MM.1S (cell line): ENCODE data around the gene RNF20.

Experiments
- EZH2 ChIP-seq: fragments of 300-600 bp; sonication (generic); optimal IDR thresholded peaks from 2 replicates; pipeline ENCODE3; 2017; ENCODE audit warnings: low read depth, mild to moderate bottlenecking, antibody characterized with exemption, low read length, mixed read lengths
- TF ChIP-seq, protein P1 (sequence below): fragments of 300-600 bp; sonication (generic); IDR thresholded peaks from 2 replicates; pipeline ENCODE4 v1.5.1; 2016; ENCODE audit warnings: antibody characterized with exemption, low read length, mixed read lengths

DNA sequence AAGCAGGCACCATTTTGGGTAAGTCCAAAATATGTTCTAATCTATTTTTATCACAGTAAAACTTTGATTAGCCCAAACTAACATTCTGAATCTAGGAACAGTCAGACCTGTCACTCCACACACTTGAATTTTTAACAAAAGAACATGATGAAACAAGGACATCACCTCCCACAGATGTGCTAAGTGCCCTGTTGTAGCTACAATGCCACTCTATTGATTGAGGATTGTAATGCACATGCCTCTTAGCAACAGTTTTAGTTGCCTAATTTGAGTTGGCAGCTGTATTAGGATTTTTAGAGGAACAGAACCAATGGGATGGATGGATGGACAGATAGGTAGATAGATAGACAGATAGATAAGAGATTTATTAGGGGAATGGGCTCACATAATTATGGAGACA, 20.3 kb upstream of the RNF20 start:
- TF ChIP-seq, protein P1, sequence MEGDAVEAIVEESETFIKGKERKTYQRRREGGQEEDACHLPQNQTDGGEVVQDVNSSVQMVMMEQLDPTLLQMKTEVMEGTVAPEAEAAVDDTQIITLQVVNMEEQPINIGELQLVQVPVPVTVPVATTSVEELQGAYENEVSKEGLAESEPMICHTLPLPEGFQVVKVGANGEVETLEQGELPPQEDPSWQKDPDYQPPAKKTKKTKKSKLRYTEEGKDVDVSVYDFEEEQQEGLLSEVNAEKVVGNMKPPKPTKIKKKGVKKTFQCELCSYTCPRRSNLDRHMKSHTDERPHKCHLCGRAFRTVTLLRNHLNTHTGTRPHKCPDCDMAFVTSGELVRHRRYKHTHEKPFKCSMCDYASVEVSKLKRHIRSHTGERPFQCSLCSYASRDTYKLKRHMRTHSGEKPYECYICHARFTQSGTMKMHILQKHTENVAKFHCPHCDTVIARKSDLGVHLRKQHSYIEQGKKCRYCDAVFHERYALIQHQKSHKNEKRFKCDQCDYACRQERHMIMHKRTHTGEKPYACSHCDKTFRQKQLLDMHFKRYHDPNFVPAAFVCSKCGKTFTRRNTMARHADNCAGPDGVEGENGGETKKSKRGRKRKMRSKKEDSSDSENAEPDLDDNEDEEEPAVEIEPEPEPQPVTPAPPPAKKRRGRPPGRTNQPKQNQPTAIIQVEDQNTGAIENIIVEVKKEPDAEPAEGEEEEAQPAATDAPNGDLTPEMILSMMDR: no peak
- TF ChIP-seq EZH2: no peak
